SU-DHL-6 (cell line): ENCODE measurements around the gene SLC39A9.
"Not testable (repeated sequence)": the region's sequence is repeated elsewhere in the genome, so short reads cannot be mapped to it uniquely, and the experiment has no call there.

ENCODE experiments used
- H2AFZ ChIP-seq: fragments of 200-600 bp; sonication (generic); 2 replicates; pipeline ENCODE4 v1.6.1; 2014; ENCODE audit warnings: low read depth, mild to moderate bottlenecking, moderate library complexity, mixed read lengths, antibody characterized with exemption, low read length; ENCODE audit not compliant: severe bottlenecking
- H3F3A ChIP-seq: fragments of 200-600 bp; shearing (Covaris generic); 2 replicates; pipeline ENCODE4 v1.6.0; 2016; ENCODE audit warnings: antibody characterized with exemption, mild to moderate bottlenecking; ENCODE audit not compliant: insufficient read depth
- H3K27ac ChIP-seq: fragments of 200-600 bp; sonication (generic); 2 replicates; pipeline ENCODE4 v1.5.1; 2016; ENCODE audit warnings: low read depth, mild to moderate bottlenecking, low read length, moderate library complexity, mixed read lengths
- H3K27me3 ChIP-seq: fragments of 200-600 bp; sonication (generic), shearing (Covaris generic); 2 replicates; pipeline ENCODE4 v1.6.0; 2014; ENCODE audit warnings: mild to moderate bottlenecking, low read length
- H3K36me3 ChIP-seq: fragments of 200-600 bp; sonication (generic); 2 replicates; pipeline ENCODE4 v1.6.1; 2014; ENCODE audit warnings: mild to moderate bottlenecking, low read length, mixed read lengths
- H3K4me2 ChIP-seq: fragments of 300-600, 200-600 bp; shearing (Covaris generic), sonication (generic); 2 replicates; pipeline ENCODE4 v1.6.0; 2014; ENCODE audit warnings: low read length, low read depth, mild to moderate bottlenecking; ENCODE audit not compliant: poor library complexity, severe bottlenecking
- H3K4me3 ChIP-seq: fragments of 200-600 bp; sonication (generic); 2 replicates; pipeline ENCODE4 v1.5.1; 2014; ENCODE audit warnings: antibody characterized with exemption, low read length, mild to moderate bottlenecking, mixed read lengths; ENCODE audit not compliant: insufficient read depth, poor library complexity, severe bottlenecking
- H3K79me2 ChIP-seq: fragments of 200-600 bp; sonication (generic); 2 replicates; pipeline ENCODE4 v1.6.1; 2014; ENCODE audit warnings: mild to moderate bottlenecking, low read length, moderate library complexity; ENCODE audit not compliant: insufficient read depth
- H3K9ac ChIP-seq: fragments of 200-600 bp; sonication (generic); 2 replicates; pipeline ENCODE4 v1.7.0; 2014; ENCODE audit warnings: mild to moderate bottlenecking, low read length
- H3K9me2 ChIP-seq: fragments of 200-600 bp; sonication (generic); replicated peaks from 2 replicates; pipeline ENCODE4 v1.6.1; 2014; ENCODE audit warnings: low read length; ENCODE audit not compliant: insufficient read depth
- H3K9me3 ChIP-seq: fragments of 200-600 bp; sonication (generic); 2 replicates; pipeline ENCODE4 v1.6.1; 2014; ENCODE audit warnings: low read length, mixed read lengths; ENCODE audit not compliant: insufficient read depth
- H4K20me1 ChIP-seq: fragments of 200-600 bp; sonication (generic); 2 replicates; pipeline ENCODE4 v1.6.1; 2014; ENCODE audit warnings: low read depth, mild to moderate bottlenecking, antibody characterized with exemption, low read length, moderate library complexity, mixed read lengths
- EZH2phosphoT487 ChIP-seq: fragments of 200-600 bp; sonication (generic), shearing (Covaris generic); conservative IDR thresholded peaks from 2 replicates; pipeline ENCODE4 v1.6.1; 2018; ENCODE audit warnings: mild to moderate bottlenecking, antibody characterized with exemption, low read length, moderate library complexity, mixed read lengths
- TF ChIP-seq, protein P1 (sequence below): fragments of 200-600 bp; sonication (generic); IDR thresholded peaks from one replicate; pipeline ENCODE4 v1.5.1; 2017; ENCODE audit warnings: antibody characterized with exemption, mild to moderate bottlenecking, low read length, moderate library complexity; ENCODE audit not compliant: insufficient read depth, poor library complexity, severe bottlenecking

Gene SLC39A9

DNA sequence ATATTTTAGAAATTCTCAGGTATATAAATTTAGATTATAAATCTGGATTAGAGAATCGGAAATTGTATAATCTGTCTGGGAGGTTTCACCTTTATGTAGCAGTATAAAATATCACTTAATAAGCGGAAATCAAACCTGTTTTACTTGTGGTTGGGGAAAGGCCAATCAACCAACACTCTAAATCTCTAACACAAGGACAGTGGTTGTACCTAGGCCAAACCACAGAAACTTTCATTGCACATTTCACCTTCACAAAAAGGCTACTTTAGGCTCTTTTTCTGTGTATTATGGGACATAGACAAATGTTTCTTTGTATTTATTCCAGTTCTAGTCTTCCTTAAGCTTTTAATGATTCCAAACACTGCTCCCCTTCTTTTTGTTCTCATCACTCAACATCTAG, 20.2 kb upstream of the SLC39A9 start:
- no peaks in the 10 kb centered on the region for H3K9me2 ChIP-seq
- peaks cover 28% of the 10 kb centered on the region for H3K79me2 ChIP-seq
- H3K36me3 ChIP-seq: peaks cover 33% of the 10 kb centered on the region
- peaks cover 6% of the 10 kb centered on the region; the same call in 1 of the 2 replicates for H3F3A ChIP-seq
- no peak overlapping the region for H3K9ac ChIP-seq
- H3K27me3 ChIP-seq: no peaks in the 10 kb centered on the region
- H4K20me1 ChIP-seq: peaks cover 19% of the 10 kb centered on the region
- H3K4me3 ChIP-seq: no peak overlapping the region
- no peaks in the 10 kb centered on the region for H3K9me3 ChIP-seq
- no peak overlapping the region for H2AFZ ChIP-seq
- H3K4me2 ChIP-seq: no peak overlapping the region
- no peak for TF ChIP-seq EZH2phosphoT487
- TF ChIP-seq, protein P1, sequence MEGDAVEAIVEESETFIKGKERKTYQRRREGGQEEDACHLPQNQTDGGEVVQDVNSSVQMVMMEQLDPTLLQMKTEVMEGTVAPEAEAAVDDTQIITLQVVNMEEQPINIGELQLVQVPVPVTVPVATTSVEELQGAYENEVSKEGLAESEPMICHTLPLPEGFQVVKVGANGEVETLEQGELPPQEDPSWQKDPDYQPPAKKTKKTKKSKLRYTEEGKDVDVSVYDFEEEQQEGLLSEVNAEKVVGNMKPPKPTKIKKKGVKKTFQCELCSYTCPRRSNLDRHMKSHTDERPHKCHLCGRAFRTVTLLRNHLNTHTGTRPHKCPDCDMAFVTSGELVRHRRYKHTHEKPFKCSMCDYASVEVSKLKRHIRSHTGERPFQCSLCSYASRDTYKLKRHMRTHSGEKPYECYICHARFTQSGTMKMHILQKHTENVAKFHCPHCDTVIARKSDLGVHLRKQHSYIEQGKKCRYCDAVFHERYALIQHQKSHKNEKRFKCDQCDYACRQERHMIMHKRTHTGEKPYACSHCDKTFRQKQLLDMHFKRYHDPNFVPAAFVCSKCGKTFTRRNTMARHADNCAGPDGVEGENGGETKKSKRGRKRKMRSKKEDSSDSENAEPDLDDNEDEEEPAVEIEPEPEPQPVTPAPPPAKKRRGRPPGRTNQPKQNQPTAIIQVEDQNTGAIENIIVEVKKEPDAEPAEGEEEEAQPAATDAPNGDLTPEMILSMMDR: no peak
- no peak overlapping the region for H3K27ac ChIP-seq

DNA sequence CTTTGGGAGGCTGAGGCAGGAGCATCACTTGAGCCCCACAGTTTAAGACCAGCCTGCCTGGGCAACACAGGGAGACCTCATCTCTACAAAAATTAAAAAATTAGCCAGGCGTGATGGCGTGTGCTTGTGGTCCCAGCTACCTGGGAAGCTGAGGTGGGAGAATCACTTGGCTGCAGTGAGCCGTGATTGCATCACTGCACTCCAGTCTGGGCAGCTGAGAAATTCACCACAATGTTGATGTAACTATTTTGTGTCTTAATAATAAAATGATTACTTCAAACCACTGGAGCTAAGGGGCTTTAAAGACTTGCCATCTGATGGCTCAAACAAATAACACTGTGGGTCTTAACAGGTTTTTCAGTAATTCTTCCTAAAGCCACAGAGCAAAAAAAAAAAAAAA, 11.2 kb upstream of the SLC39A9 start:
- no peaks in the 10 kb centered on the region for H3F3A ChIP-seq
- H3K36me3 ChIP-seq: peaks cover 66% of the 10 kb centered on the region
- H2AFZ ChIP-seq: no peak overlapping the region
- peaks cover 59% of the 10 kb centered on the region for H4K20me1 ChIP-seq
- H3K9me2 ChIP-seq: no peaks in the 10 kb centered on the region
- H3K27ac ChIP-seq: no peak overlapping the region
- H3K4me3 ChIP-seq: no peak overlapping the region
- H3K4me2 ChIP-seq: no peak overlapping the region
- H3K9ac ChIP-seq: no peak overlapping the region
- no peak for TF ChIP-seq EZH2phosphoT487
- TF ChIP-seq, protein P1: no peak
- H3K27me3 ChIP-seq: no peaks in the 10 kb centered on the region
- peaks cover 96% of the 10 kb centered on the region for H3K79me2 ChIP-seq
- H3K9me3 ChIP-seq: no peaks in the 10 kb centered on the region

DNA sequence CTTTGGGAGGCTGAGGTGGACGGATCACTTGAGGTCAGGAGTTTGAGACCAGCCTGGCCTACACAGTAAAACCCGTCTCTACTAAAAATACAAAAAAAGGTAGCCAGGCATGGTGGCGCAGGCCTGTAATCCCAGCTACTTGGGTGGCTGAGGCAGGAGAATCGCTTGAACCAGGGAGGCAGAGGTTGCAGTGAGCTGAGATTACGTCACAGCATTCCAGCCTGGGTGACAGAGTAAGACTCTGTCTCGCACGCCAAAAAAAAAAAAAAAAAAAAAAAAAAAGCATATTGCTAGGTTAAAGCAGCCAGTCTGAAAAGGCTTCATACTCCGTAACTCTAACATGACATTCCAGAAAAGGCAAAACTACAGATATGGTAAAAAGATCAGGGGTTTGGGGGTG, 7.1 kb upstream of the SLC39A9 start:
- H4K20me1 ChIP-seq: peaks cover 58% of the 10 kb centered on the region
- H2AFZ ChIP-seq, H3K27me3 ChIP-seq, H3K4me2 ChIP-seq, H3K27ac ChIP-seq, H3K9me3 ChIP-seq, H3K4me3 ChIP-seq, H3F3A ChIP-seq, H3K9ac ChIP-seq, H3K9me2 ChIP-seq: not testable (repeated sequence)
- peaks cover 70% of the 10 kb centered on the region for H3K36me3 ChIP-seq
- peaks cover 98% of the 10 kb centered on the region for H3K79me2 ChIP-seq

DNA sequence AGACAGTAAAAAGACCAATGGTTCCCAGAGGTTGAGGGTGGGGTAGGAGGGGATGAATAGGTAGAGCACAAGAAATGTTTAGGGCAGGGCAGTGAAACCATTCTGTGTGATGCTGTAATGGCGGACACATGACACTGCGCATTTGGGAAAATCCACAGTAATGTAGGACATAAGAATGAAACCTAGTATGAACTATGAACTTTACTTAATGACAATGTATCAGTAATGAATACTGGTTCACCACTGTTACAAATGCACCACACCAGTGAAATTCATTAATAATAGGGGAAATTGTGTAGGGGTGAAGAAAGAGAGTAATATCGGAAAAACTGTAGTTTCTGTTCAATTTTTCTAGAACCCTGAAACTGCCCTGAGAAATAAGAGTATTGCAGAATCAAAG, 6.0 kb upstream of the SLC39A9 start:
- H3K9me3 ChIP-seq: no peaks in the 10 kb centered on the region
- TF ChIP-seq EZH2phosphoT487: no peak
- TF ChIP-seq, protein P1: no peak
- H3K9ac ChIP-seq: no peak overlapping the region
- no peaks in the 10 kb centered on the region for H3K27me3 ChIP-seq
- peaks cover 98% of the 10 kb centered on the region for H3K79me2 ChIP-seq
- H3K27ac ChIP-seq: no peak overlapping the region
- H3K4me3 ChIP-seq: no peak overlapping the region
- peak overlapping the region; percentile 12 for H3K4me2 ChIP-seq
- no peak overlapping the region for H2AFZ ChIP-seq
- H3K9me2 ChIP-seq: no peaks in the 10 kb centered on the region
- H3K36me3 ChIP-seq: peaks cover 71% of the 10 kb centered on the region
- no peaks in the 10 kb centered on the region for H3F3A ChIP-seq
- peaks cover 51% of the 10 kb centered on the region for H4K20me1 ChIP-seq
